ENCODE measurements around the gene KIAA1328.

Gene KIAA1328

GRCh38 chr18:37219257-37219656 lies 390.3 kb downstream of the KIAA1328 start:
- Histone ChIP-seq H3K4me3 (ENCODE audit: low read length in 2 of 2) (no peak overlapping the region), H3K27me3 (ENCODE audit: control insufficient read depth in 2 of 2, insufficient read depth in 2 of 2, low read length in 2 of 2) (no peaks in the 10 kb centered on the region), H3K9me3 (ENCODE audit: control insufficient read depth in 2 of 2, low read length in 2 of 2) (no peaks in the 10 kb centered on the region), H3K36me3 (ENCODE audit: control insufficient read depth in 2 of 2, insufficient read depth in 2 of 2, low read length in 2 of 2) (no peaks in the 10 kb centered on the region), H3K9ac (ENCODE audit: low read depth in 1 of 2, low read length in 2 of 2) (no peak overlapping the region), H3K4me1 (ENCODE audit: control insufficient read depth in 2 of 2, insufficient read depth in 2 of 2, low read length in 2 of 2) (no peaks in the 10 kb centered on the region), H3K27ac (ENCODE audit: low read depth in 2 of 2, low read length in 2 of 2) (no peak overlapping the region)

GRCh38 chr18:37222354-37222998 lies 393.5 kb downstream of the KIAA1328 start:
- Histone ChIP-seq H3K27me3 (ENCODE audit: control insufficient read depth in 2 of 2, insufficient read depth in 2 of 2, low read length in 2 of 2) (no peaks in the 10 kb centered on the region), H3K4me1 (ENCODE audit: control insufficient read depth in 2 of 2, insufficient read depth in 2 of 2, low read length in 2 of 2) (no peaks in the 10 kb centered on the region), H3K9me3 (ENCODE audit: control insufficient read depth in 2 of 2, low read length in 2 of 2) (no peaks in the 10 kb centered on the region), H3K9ac (ENCODE audit: low read depth in 1 of 2, low read length in 2 of 2) (no peak overlapping the region), H3K27ac (ENCODE audit: low read depth in 2 of 2, low read length in 2 of 2) (no peak overlapping the region), H3K4me3 (ENCODE audit: low read length in 2 of 2) (no peak overlapping the region), H3K36me3 (ENCODE audit: control insufficient read depth in 2 of 2, insufficient read depth in 2 of 2, low read length in 2 of 2) (no peaks in the 10 kb centered on the region)

- H3K9ac ChIP-seq (ENCODE audit: low read depth in 1 of 2, low read length in 2 of 2): no peak overlapping the region
- H3K27ac ChIP-seq (ENCODE audit: low read depth in 2 of 2, low read length in 2 of 2): no peak overlapping the region
- H3K36me3 ChIP-seq (ENCODE audit: control insufficient read depth in 2 of 2, insufficient read depth in 2 of 2, low read length in 2 of 2): no peaks in the 10 kb centered on the region
- H3K4me1 ChIP-seq (ENCODE audit: control insufficient read depth in 2 of 2, insufficient read depth in 2 of 2, low read length in 2 of 2): no peaks in the 10 kb centered on the region
- no peaks in the 10 kb centered on the region for H3K9me3 ChIP-seq (ENCODE audit: control insufficient read depth in 2 of 2, low read length in 2 of 2)
- no peaks in the 10 kb centered on the region for H3K27me3 ChIP-seq (ENCODE audit: control insufficient read depth in 2 of 2, insufficient read depth in 2 of 2, low read length in 2 of 2)
- H3K4me3 ChIP-seq (ENCODE audit: low read length in 2 of 2): no peak overlapping the region
Observed at GRCh38 chr18:37222999-37223378, 394.1 kb downstream of the KIAA1328 start.

GRCh38 chr18:37225279-37225678 lies 396.4 kb downstream of the KIAA1328 start:
- H3K9me3 ChIP-seq (ENCODE audit: control insufficient read depth in 2 of 2, low read length in 2 of 2): no peaks in the 10 kb centered on the region
- no peak overlapping the region for H3K4me3 ChIP-seq (ENCODE audit: low read length in 2 of 2)
- H3K27me3 ChIP-seq (ENCODE audit: control insufficient read depth in 2 of 2, insufficient read depth in 2 of 2, low read length in 2 of 2): no peaks in the 10 kb centered on the region
- H3K4me1 ChIP-seq (ENCODE audit: control insufficient read depth in 2 of 2, insufficient read depth in 2 of 2, low read length in 2 of 2): no peaks in the 10 kb centered on the region
- no peak overlapping the region for H3K27ac ChIP-seq (ENCODE audit: low read depth in 2 of 2, low read length in 2 of 2)
- no peak overlapping the region for H3K9ac ChIP-seq (ENCODE audit: low read depth in 1 of 2, low read length in 2 of 2)
- H3K36me3 ChIP-seq (ENCODE audit: control insufficient read depth in 2 of 2, insufficient read depth in 2 of 2, low read length in 2 of 2): no peaks in the 10 kb centered on the region

- no peak overlapping the region for H3K4me3 ChIP-seq (ENCODE audit: low read length in 2 of 2)
- H3K27ac ChIP-seq (ENCODE audit: low read depth in 2 of 2, low read length in 2 of 2): no peak overlapping the region
- H3K4me1 ChIP-seq (ENCODE audit: control insufficient read depth in 2 of 2, insufficient read depth in 2 of 2, low read length in 2 of 2): no peaks in the 10 kb centered on the region
- no peak overlapping the region for H3K9ac ChIP-seq (ENCODE audit: low read depth in 1 of 2, low read length in 2 of 2)
- no peaks in the 10 kb centered on the region for H3K9me3 ChIP-seq (ENCODE audit: control insufficient read depth in 2 of 2, low read length in 2 of 2)
- no peaks in the 10 kb centered on the region for H3K27me3 ChIP-seq (ENCODE audit: control insufficient read depth in 2 of 2, insufficient read depth in 2 of 2, low read length in 2 of 2)
- no peaks in the 10 kb centered on the region for H3K36me3 ChIP-seq (ENCODE audit: control insufficient read depth in 2 of 2, insufficient read depth in 2 of 2, low read length in 2 of 2)
Observed at GRCh38 chr18:37230768-37231167, 401.8 kb downstream of the KIAA1328 start.

- H3K27me3 ChIP-seq (ENCODE audit: control insufficient read depth in 2 of 2, insufficient read depth in 2 of 2, low read length in 2 of 2): no peaks in the 10 kb centered on the region
- no peaks in the 10 kb centered on the region for H3K4me1 ChIP-seq (ENCODE audit: control insufficient read depth in 2 of 2, insufficient read depth in 2 of 2, low read length in 2 of 2)
- H3K9ac ChIP-seq (ENCODE audit: low read depth in 1 of 2, low read length in 2 of 2): no peak overlapping the region
- H3K9me3 ChIP-seq (ENCODE audit: control insufficient read depth in 2 of 2, low read length in 2 of 2): no peaks in the 10 kb centered on the region
- no peak overlapping the region for H3K27ac ChIP-seq (ENCODE audit: low read depth in 2 of 2, low read length in 2 of 2)
- H3K36me3 ChIP-seq (ENCODE audit: control insufficient read depth in 2 of 2, insufficient read depth in 2 of 2, low read length in 2 of 2): no peaks in the 10 kb centered on the region
- no peak overlapping the region for H3K4me3 ChIP-seq (ENCODE audit: low read length in 2 of 2)
Observed at GRCh38 chr18:37231251-37231650, 402.3 kb downstream of the KIAA1328 start.

GRCh38 chr18:37235583-37235982 lies 406.7 kb downstream of the KIAA1328 start:
- H3K4me3 ChIP-seq (ENCODE audit: low read length in 2 of 2): no peak overlapping the region
- no peaks in the 10 kb centered on the region for H3K9me3 ChIP-seq (ENCODE audit: control insufficient read depth in 2 of 2, low read length in 2 of 2)
- H3K4me1 ChIP-seq (ENCODE audit: control insufficient read depth in 2 of 2, insufficient read depth in 2 of 2, low read length in 2 of 2): no peaks in the 10 kb centered on the region
- H3K27ac ChIP-seq (ENCODE audit: low read depth in 2 of 2, low read length in 2 of 2): no peak overlapping the region
- H3K27me3 ChIP-seq (ENCODE audit: control insufficient read depth in 2 of 2, insufficient read depth in 2 of 2, low read length in 2 of 2): no peaks in the 10 kb centered on the region
- no peaks in the 10 kb centered on the region for H3K36me3 ChIP-seq (ENCODE audit: control insufficient read depth in 2 of 2, insufficient read depth in 2 of 2, low read length in 2 of 2)
- H3K9ac ChIP-seq (ENCODE audit: low read depth in 1 of 2, low read length in 2 of 2): no peak overlapping the region

GRCh38 chr18:37238282-37239108 lies 409.6 kb downstream of the KIAA1328 start:
- H3K36me3 ChIP-seq (ENCODE audit: control insufficient read depth in 2 of 2, insufficient read depth in 2 of 2, low read length in 2 of 2): no peaks in the 10 kb centered on the region
- H3K4me1 ChIP-seq (ENCODE audit: control insufficient read depth in 2 of 2, insufficient read depth in 2 of 2, low read length in 2 of 2): no peaks in the 10 kb centered on the region
- H3K27me3 ChIP-seq (ENCODE audit: control insufficient read depth in 2 of 2, insufficient read depth in 2 of 2, low read length in 2 of 2): no peaks in the 10 kb centered on the region
- no peak overlapping the region for H3K9ac ChIP-seq (ENCODE audit: low read depth in 1 of 2, low read length in 2 of 2)
- H3K4me3 ChIP-seq (ENCODE audit: low read length in 2 of 2): no peak overlapping the region
- H3K27ac ChIP-seq (ENCODE audit: low read depth in 2 of 2, low read length in 2 of 2): no peak overlapping the region
- no peaks in the 10 kb centered on the region for H3K9me3 ChIP-seq (ENCODE audit: control insufficient read depth in 2 of 2, low read length in 2 of 2)

GRCh38 chr18:37242091-37242490 lies 413.2 kb downstream of the KIAA1328 start:
- Histone ChIP-seq H3K4me1 (ENCODE audit: control insufficient read depth in 2 of 2, insufficient read depth in 2 of 2, low read length in 2 of 2) (no peaks in the 10 kb centered on the region), H3K9ac (ENCODE audit: low read depth in 1 of 2, low read length in 2 of 2) (no peak overlapping the region), H3K4me3 (ENCODE audit: low read length in 2 of 2) (no peak overlapping the region), H3K9me3 (ENCODE audit: control insufficient read depth in 2 of 2, low read length in 2 of 2) (no peaks in the 10 kb centered on the region), H3K27ac (ENCODE audit: low read depth in 2 of 2, low read length in 2 of 2) (no peak overlapping the region), H3K36me3 (ENCODE audit: control insufficient read depth in 2 of 2, insufficient read depth in 2 of 2, low read length in 2 of 2) (no peaks in the 10 kb centered on the region), H3K27me3 (ENCODE audit: control insufficient read depth in 2 of 2, insufficient read depth in 2 of 2, low read length in 2 of 2) (peaks cover 0 to 2% of the 10 kb centered on the region in 2 donors)

GRCh38 chr18:37242826-37243560 lies 414.1 kb downstream of the KIAA1328 start:
- Histone ChIP-seq H3K4me1 (ENCODE audit: control insufficient read depth in 2 of 2, insufficient read depth in 2 of 2, low read length in 2 of 2) (no peaks in the 10 kb centered on the region), H3K27ac (ENCODE audit: low read depth in 2 of 2, low read length in 2 of 2) (no peak overlapping the region), H3K36me3 (ENCODE audit: control insufficient read depth in 2 of 2, insufficient read depth in 2 of 2, low read length in 2 of 2) (no peaks in the 10 kb centered on the region), H3K27me3 (ENCODE audit: control insufficient read depth in 2 of 2, insufficient read depth in 2 of 2, low read length in 2 of 2) (peaks cover 0 to 2% of the 10 kb centered on the region in 2 donors), H3K9me3 (ENCODE audit: control insufficient read depth in 2 of 2, low read length in 2 of 2) (no peaks in the 10 kb centered on the region), H3K9ac (ENCODE audit: low read depth in 1 of 2, low read length in 2 of 2) (no peak overlapping the region), H3K4me3 (ENCODE audit: low read length in 2 of 2) (no peak overlapping the region)

All from mucosa of rectum (tissue), 2 donors.